Osteoblast (primary cell): ENCODE measurements around the gene IL22RA1. TPM values are rescaled to one million over a fixed set of nuclear protein-coding genes. Genes with fewer than 3 reads are reported as not detected.

Experiments
- DNase-seq: peaks from one replicate; pipeline ENCODE4 v3.0.0; 2011; ENCODE audit warnings: low spot score, mixed read lengths; ENCODE audit not compliant: insufficient read length; ENCODE audit errors: missing footprints
- H2AFZ ChIP-seq: 2 replicates; pipeline ENCODE4 v1.6.0; 2011; ENCODE audit warnings: mild to moderate bottlenecking, low read length
- H3K27ac ChIP-seq: 2 replicates; pipeline ENCODE4 v1.5.1; 2011; ENCODE audit warnings: mild to moderate bottlenecking, low read depth, low read length, moderate library complexity
- H3K27me3 ChIP-seq: 2 replicates; pipeline ENCODE4 v1.6.0; 2012; ENCODE audit warnings: mild to moderate bottlenecking, control low read depth, inconsistent platforms, low read length, moderate library complexity; ENCODE audit not compliant: insufficient read depth
- H3K36me3 ChIP-seq: 2 replicates; pipeline ENCODE4 v1.5.1; 2011; ENCODE audit warnings: mild to moderate bottlenecking, low read length, control low read depth, moderate library complexity; ENCODE audit not compliant: insufficient read depth
- H3K4me1 ChIP-seq: 2 replicates; pipeline ENCODE4 v1.5.1; 2011; ENCODE audit warnings: mild to moderate bottlenecking, low read length, control low read depth, moderate library complexity; ENCODE audit not compliant: insufficient read depth
- H3K4me2 ChIP-seq: 2 replicates; pipeline ENCODE4 v1.6.0; 2011; ENCODE audit warnings: mild to moderate bottlenecking, low read length; ENCODE audit not compliant: insufficient read depth
- H3K4me3 ChIP-seq: fragments of 200-600 bp; sonication (generic); 3 replicates; pipeline ENCODE4 v1.5.1; 2012; ENCODE audit warnings: mild to moderate bottlenecking, low read length, inconsistent platforms; ENCODE audit not compliant: insufficient read depth
- H3K79me2 ChIP-seq: 2 replicates; pipeline ENCODE4 v1.6.0; 2012; ENCODE audit warnings: mild to moderate bottlenecking, low read length, control low read depth, inconsistent platforms; ENCODE audit not compliant: insufficient read depth
- H3K9me3 ChIP-seq: 2 replicates; pipeline ENCODE4 v1.5.1; 2011; ENCODE audit warnings: low read depth, low read length, control low read depth
- H4K20me1 ChIP-seq: 2 replicates; pipeline ENCODE4 v1.6.0; 2012; ENCODE audit warnings: mild to moderate bottlenecking, low read length, control low read depth; ENCODE audit not compliant: insufficient read depth
- CTCF ChIP-seq: IDR thresholded peaks from 2 replicates; pipeline ENCODE4 v1.5.1; 2011; ENCODE audit warnings: mild to moderate bottlenecking, low read depth, low read length, moderate library complexity; ENCODE audit errors: extremely low read depth
- total RNA-seq: library from RNA; depleted of rRNA; stranded (reverse); fragments of >200 nt; gene quantifications from 2 replicates; pipeline ENCODE4 v1.2.3, GENCODE V29; 2012

IL22RA1 gene
- total RNA-seq, 1 donor, result under 0.01 TPM

GRCh38 chr1:24085546-24085945 is 57.4 kb downstream of the IL22RA1 start:
- Histone ChIP-seq H2AFZ (no peak overlapping the region), H3K27ac (no peak overlapping the region), H3K4me3 (no peak overlapping the region), H3K4me2 (no peak overlapping the region), H4K20me1 (no peaks in the 10 kb centered on the region), H3K36me3 (no peaks in the 10 kb centered on the region), H3K79me2 (no peaks in the 10 kb centered on the region), H3K4me1 (no peaks in the 10 kb centered on the region), H3K9me3 (no peaks in the 10 kb centered on the region), H3K27me3 (peaks cover 25% of the 10 kb centered on the region)
- DNase-seq, result peak; percentile 94
- no peak for TF ChIP-seq CTCF

DNA sequence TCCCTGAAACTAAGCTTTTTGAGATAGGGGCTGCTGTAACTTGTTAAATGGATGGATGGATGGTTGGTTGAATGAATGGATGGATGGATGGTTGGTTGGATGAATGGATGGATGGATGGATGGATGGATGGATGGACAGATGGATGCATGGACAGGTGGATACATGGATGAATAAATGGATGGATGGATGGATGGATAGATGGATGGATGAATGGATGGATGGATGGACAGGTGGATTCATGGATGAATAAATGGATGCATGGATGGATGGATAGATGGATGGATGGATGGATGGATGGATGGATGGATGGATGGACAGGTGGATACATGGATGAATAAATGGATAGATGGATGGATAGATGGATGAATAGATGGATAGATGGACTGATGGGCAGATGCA is 57.9 kb downstream of the IL22RA1 start:
- no peak overlapping the region for H2AFZ ChIP-seq
- H3K27me3 ChIP-seq, result peaks cover 29% of the 10 kb centered on the region
- H3K4me3 ChIP-seq, result no peak overlapping the region
- no peaks in the 10 kb centered on the region for H3K79me2 ChIP-seq
- H3K4me2 ChIP-seq, result no peak overlapping the region
- no peaks in the 10 kb centered on the region for H3K4me1 ChIP-seq
- no peaks in the 10 kb centered on the region for H4K20me1 ChIP-seq
- H3K36me3 ChIP-seq, result no peaks in the 10 kb centered on the region
- DNase-seq, result no peak
- no peak for TF ChIP-seq CTCF
- no peaks in the 10 kb centered on the region for H3K9me3 ChIP-seq
- no peak overlapping the region for H3K27ac ChIP-seq

DNA sequence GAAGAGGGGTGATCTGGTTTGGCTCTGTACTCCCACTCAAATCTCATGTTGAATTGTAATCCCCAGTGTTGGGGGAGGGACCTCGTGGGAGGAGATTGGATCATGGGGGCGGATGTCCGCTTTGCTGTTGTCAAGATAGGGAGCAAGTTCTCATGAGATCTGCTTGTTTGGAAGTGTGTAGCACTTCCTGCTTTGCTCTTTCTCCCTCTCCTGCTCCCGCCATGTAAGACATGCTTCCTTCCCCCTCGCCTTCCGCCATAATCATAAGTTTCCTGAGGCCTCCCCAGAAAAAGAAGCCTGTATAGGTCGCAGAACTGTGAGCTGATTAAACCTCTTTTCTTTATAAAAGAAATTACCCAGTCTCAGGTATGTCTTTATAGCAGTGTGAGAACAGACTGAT is 58.9 kb downstream of the IL22RA1 start:
- no peak overlapping the region for H3K4me3 ChIP-seq
- DNase-seq, result no peak
- H3K27ac ChIP-seq, result no peak overlapping the region
- no peak overlapping the region for H3K4me2 ChIP-seq
- H3K79me2 ChIP-seq, result no peaks in the 10 kb centered on the region
- H3K27me3 ChIP-seq, result peaks cover 32% of the 10 kb centered on the region
- H3K9me3 ChIP-seq, result no peaks in the 10 kb centered on the region
- TF ChIP-seq CTCF, result no peak
- H3K36me3 ChIP-seq, result no peaks in the 10 kb centered on the region
- H3K4me1 ChIP-seq, result no peaks in the 10 kb centered on the region
- no peaks in the 10 kb centered on the region for H4K20me1 ChIP-seq
- no peak overlapping the region for H2AFZ ChIP-seq

- no peak for TF ChIP-seq CTCF
Observed at GRCh38 chr1:24082372-24082771, 60.6 kb downstream of the IL22RA1 start.

More at GRCh38 chr1:24082372-24082771, 60.6 kb downstream of the IL22RA1 start:
- Histone ChIP-seq H3K9me3 (no peaks in the 10 kb centered on the region), H3K79me2 (no peaks in the 10 kb centered on the region), H3K4me2 (no peak overlapping the region), H2AFZ (no peak overlapping the region), H3K4me3 (no peak overlapping the region), H3K36me3 (no peaks in the 10 kb centered on the region), H3K4me1 (no peaks in the 10 kb centered on the region), H3K27me3 (peaks cover 23% of the 10 kb centered on the region), H4K20me1 (no peaks in the 10 kb centered on the region), H3K27ac (no peak overlapping the region)
- DNase-seq, result peak; percentile 50
